NT2/D1 (cell line): Measurements from ENCODE around the gene INF2.
A peak's percentile ranks its signal among the peaks of the same experiment; 100 is the strongest.
"Not testable (repeated sequence)": the region's sequence is repeated elsewhere in the genome, so short reads cannot be mapped to it uniquely, and the experiment has no call there.

ENCODE experiments used
- DNase-seq: peaks from one replicate; pipeline ENCODE4 v3.0.0-alpha.2; 2011; ENCODE audit warnings: low read depth, low spot score
- H3K27me3 ChIP-seq: 2 replicates; pipeline ENCODE4 v1.6.0; 2011; ENCODE audit warnings: mild to moderate bottlenecking; ENCODE audit not compliant: insufficient read length, insufficient read depth
- H3K36me3 ChIP-seq: 2 replicates; pipeline ENCODE4 v1.6.1; 2011; ENCODE audit warnings: mild to moderate bottlenecking, low read length, mixed read lengths; ENCODE audit not compliant: insufficient read depth, insufficient read length
- H3K4me1 ChIP-seq: 2 replicates; pipeline ENCODE4 v1.5.1; 2011; ENCODE audit not compliant: insufficient read depth, insufficient read length
- H3K4me3 ChIP-seq: 2 replicates; pipeline ENCODE4 v1.5.1; 2011; ENCODE audit warnings: low read depth; ENCODE audit not compliant: insufficient read length
- H3K9ac ChIP-seq: 2 replicates; pipeline ENCODE4 v1.6.0; 2011; ENCODE audit warnings: low read depth; ENCODE audit not compliant: insufficient read length
- H3K9me3 ChIP-seq: 2 replicates; pipeline ENCODE4 v1.5.1; 2011; ENCODE audit warnings: mild to moderate bottlenecking, low read length; ENCODE audit not compliant: insufficient read depth
- SUZ12 ChIP-seq: IDR thresholded peaks from 2 replicates; pipeline ENCODE4 v1.6.1; 2011; ENCODE audit not compliant: insufficient read length, insufficient read depth; ENCODE audit errors: extremely low read depth
- YY1 ChIP-seq: IDR thresholded peaks from 2 replicates; pipeline ENCODE4 v1.6.1; 2011; ENCODE audit not compliant: insufficient read length, insufficient read depth
- ZNF274 ChIP-seq: IDR thresholded peaks from 2 replicates; pipeline ENCODE4 v1.6.1; 2011; ENCODE audit warnings: mild to moderate bottlenecking, low read depth, low read length

INF2 gene

GRCh38 chr14:104644656-104645378 is 44.6 kb upstream of the INF2 start:
- Histone ChIP-seq H3K9ac (no peak overlapping the region), H3K4me3 (no peak overlapping the region), H3K27me3 (peaks cover under 1% of the 10 kb centered on the region), H3K9me3 (peaks cover 15% of the 10 kb centered on the region; the same call in 1 of the 2 replicates), H3K36me3 (no peaks in the 10 kb centered on the region), H3K4me1 (peaks cover under 1% of the 10 kb centered on the region)
- DNase-seq: no peak
- TF ChIP-seq YY1 (no peak), SUZ12 (no peak), ZNF274 (no peak)

DNA sequence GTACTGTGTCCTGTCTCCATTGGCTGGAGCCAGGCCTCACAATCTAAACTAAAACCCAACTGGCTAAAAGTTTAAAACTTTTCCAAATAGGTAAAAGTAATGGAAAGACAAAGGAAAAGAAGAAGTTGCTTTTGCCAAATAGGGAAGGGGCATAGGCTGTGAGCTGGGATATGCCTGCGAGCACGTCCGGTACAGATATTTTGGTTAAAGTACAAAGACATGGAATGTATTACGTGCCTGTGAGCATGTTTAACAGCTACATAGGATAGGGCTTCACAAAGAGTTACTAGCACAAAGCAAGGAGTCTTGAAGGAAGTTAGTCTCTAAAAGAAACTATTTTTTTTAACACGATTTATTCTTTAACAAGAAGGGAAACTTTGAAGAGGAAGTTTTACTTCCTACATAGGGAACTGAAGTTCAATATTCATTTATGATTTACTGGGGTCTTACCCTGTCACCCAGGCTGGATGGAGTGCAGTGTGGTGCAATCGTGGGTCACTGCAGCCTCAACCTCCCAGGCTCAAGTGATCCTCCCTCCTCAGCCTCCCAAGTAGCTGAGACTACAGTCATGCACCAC is 41.9 kb upstream of the INF2 start:
- DNase-seq: no peak
- TF ChIP-seq ZNF274 (no peak), YY1 (no peak), SUZ12 (no peak)

GRCh38 chr14:104650057-104650980 is 39.1 kb upstream of the INF2 start:
- no peaks in the 10 kb centered on the region for H3K36me3 ChIP-seq
- no peak for TF ChIP-seq SUZ12
- no peak for TF ChIP-seq ZNF274
- TF ChIP-seq YY1: no peak
- peaks cover 22% of the 10 kb centered on the region; the same call in 1 of the 2 replicates for H3K9me3 ChIP-seq
- peak overlapping the region; percentile 65 for H3K4me3 ChIP-seq
- peak overlapping the region; percentile 85 for H3K9ac ChIP-seq
- H3K4me1 ChIP-seq: peaks cover 2% of the 10 kb centered on the region
- H3K27me3 ChIP-seq: peaks cover 2% of the 10 kb centered on the region
- DNase-seq: peak; percentile 56

More for the DNA sequence above, 41.9 kb upstream of the INF2 start:
- peaks cover 2% of the 10 kb centered on the region for H3K27me3 ChIP-seq
- no peak overlapping the region for H3K4me3 ChIP-seq
- H3K36me3 ChIP-seq: no peaks in the 10 kb centered on the region
- no peak overlapping the region for H3K9ac ChIP-seq
- peaks cover 2% of the 10 kb centered on the region for H3K4me1 ChIP-seq
- peaks cover 20% of the 10 kb centered on the region; the same call in 1 of the 2 replicates for H3K9me3 ChIP-seq

GRCh38 chr14:104650981-104651875 is 38.2 kb upstream of the INF2 start:
- H3K4me3 ChIP-seq: no peak overlapping the region
- no peak for DNase-seq
- peaks cover 2% of the 10 kb centered on the region for H3K4me1 ChIP-seq
- H3K9me3 ChIP-seq: peaks cover 13% of the 10 kb centered on the region; the same call in 1 of the 2 replicates
- TF ChIP-seq YY1 (no peak), SUZ12 (no peak), ZNF274 (no peak)
- no peak overlapping the region for H3K9ac ChIP-seq
- H3K27me3 ChIP-seq: peaks cover 2% of the 10 kb centered on the region
- H3K36me3 ChIP-seq: no peaks in the 10 kb centered on the region

DNA sequence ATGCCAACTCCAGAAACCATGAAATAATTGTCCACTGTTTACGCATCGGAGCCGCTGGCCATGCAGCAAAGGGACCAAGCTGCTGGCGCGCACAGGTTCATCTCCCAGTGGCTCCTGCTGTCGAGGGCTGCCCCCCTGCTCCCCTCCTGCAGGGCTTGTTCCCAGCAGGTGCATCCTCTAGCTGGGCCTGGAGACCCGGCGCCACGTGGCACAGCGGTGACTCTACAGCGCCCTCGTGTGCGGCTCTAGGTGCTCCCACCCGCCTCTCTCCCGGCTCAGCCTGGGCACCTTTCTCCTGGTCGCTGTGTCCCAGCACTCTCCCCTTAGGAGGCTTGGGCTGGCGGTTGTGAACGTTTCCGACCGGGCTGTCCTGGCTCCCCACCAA is 37.5 kb upstream of the INF2 start:
- H3K4me3 ChIP-seq: no peak overlapping the region
- TF ChIP-seq ZNF274 (no peak), YY1 (no peak), SUZ12 (no peak)
- peaks cover 2% of the 10 kb centered on the region for H3K4me1 ChIP-seq
- H3K36me3 ChIP-seq: no peaks in the 10 kb centered on the region
- peaks cover 2% of the 10 kb centered on the region for H3K27me3 ChIP-seq
- H3K9ac ChIP-seq: no peak overlapping the region
- peaks cover 12% of the 10 kb centered on the region; the same call in 1 of the 2 replicates for H3K9me3 ChIP-seq
- DNase-seq: no peak

GRCh38 chr14:104652386-104652785 is 37.0 kb upstream of the INF2 start:
- Histone ChIP-seq H3K27me3 (peaks cover 2% of the 10 kb centered on the region), H3K9ac (no peak overlapping the region), H3K4me1 (peaks cover 2% of the 10 kb centered on the region), H3K9me3 (peaks cover 12% of the 10 kb centered on the region; the same call in 1 of the 2 replicates), H3K36me3 (no peaks in the 10 kb centered on the region), H3K4me3 (no peak overlapping the region)
- no peak for TF ChIP-seq YY1
- DNase-seq: no peak

DNA sequence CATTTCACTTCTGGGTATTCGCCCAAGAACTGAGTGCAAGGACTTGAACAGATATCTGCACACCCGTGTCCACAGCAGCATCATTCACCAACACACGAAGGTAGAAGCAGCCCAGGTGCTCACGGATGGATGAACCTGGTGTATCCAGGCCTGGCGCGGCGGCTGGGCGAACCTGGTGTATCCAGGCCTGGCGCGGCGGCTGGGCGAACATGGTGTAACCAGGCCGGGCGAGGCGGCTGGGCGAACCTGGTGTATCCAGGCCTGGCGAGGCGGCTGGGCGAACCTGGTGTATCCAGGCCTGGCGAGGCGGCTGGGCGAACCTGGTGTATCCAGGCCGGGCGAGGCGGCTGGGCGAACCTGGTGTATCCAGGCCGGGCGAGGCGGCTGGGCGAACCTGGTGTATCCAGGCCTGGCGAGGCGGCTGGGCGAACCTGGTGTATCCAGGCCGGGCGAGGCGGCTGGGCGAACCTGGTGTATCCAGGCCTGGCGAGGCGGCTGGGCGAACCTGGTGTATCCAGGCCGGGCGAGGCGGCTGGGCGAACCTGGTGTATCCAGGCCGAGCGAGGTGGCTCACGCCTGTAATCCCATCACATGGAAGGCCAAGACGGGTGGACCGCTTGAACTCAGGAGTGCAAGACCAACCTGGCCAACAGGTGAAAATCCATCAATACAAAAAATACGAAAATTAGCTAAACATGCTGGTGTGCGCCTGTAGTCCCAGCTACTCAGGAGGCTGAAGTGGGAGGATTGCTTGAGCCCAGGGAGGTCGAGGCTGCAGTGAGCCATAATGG is 36.1 kb upstream of the INF2 start:
- not testable (repeated sequence) for H3K36me3 ChIP-seq, DNase-seq, H3K4me1 ChIP-seq, H3K4me3 ChIP-seq, H3K9ac ChIP-seq, H3K27me3 ChIP-seq
- H3K9me3 ChIP-seq: peaks cover 12% of the 10 kb centered on the region; the same call in 1 of the 2 replicates
